ENCODE measurements around the gene STARD10. TPM values are rescaled to one million over a fixed set of nuclear protein-coding genes. Genes with fewer than 3 reads are reported as not detected.

Gene STARD10
- total RNA-seq, 1 experiment from 2014 or later: 58.4 TPM

GRCh38 chr11:72784662-72785061 lies 9.2 kb downstream of the STARD10 start:
- H3K27me3 ChIP-seq (ENCODE audit: insufficient read depth, low read length): no peaks in the 10 kb centered on the region
- no peak overlapping the region for H3K4me2 ChIP-seq (ENCODE audit: low read length)
- no peak overlapping the region for H2AFZ ChIP-seq (ENCODE audit: low read depth, low read length, poor library complexity, severe bottlenecking)
- H3K9ac ChIP-seq (ENCODE audit: low read length): no peak overlapping the region
- ATAC-seq (no peak), DNase-seq (ENCODE audit: low read depth, low spot score) (no peak)
- no peaks in the 10 kb centered on the region for H3K79me2 ChIP-seq (ENCODE audit: insufficient read depth, low read length)
- ChIA-PET POLR2A (no interaction called here), RAD21 (ENCODE audit: low non-redundant PET in 1 of 2, low total read pairs in 2 of 2, uncharacterized antibody in 2 of 2, unreplicated experiment in 2 of 2) (no interaction called here), CTCF (no interaction called here)
- no peaks in the 10 kb centered on the region for H3K9me3 ChIP-seq (ENCODE audit: control insufficient read depth in 1 of 2, insufficient read depth in 1 of 2, low read depth in 1 of 2, low read length in 2 of 2)
- H3K27ac ChIP-seq (ENCODE audit: low read depth, low read length): no peak overlapping the region
- TF ChIP-seq RAD21 (IDR thresholded peaks at IDR 0.05; ENCODE audit: low read depth) (no peak), EZH2 (IDR thresholded peaks at IDR 0.05) (no peak), EGR1 (IDR thresholded peaks at IDR 0.05; ENCODE audit: low read depth) (no peak), CEBPB (IDR thresholded peaks at IDR 0.05; ENCODE audit: low read depth) (no peak), SIN3A (IDR thresholded peaks at IDR 0.05; ENCODE audit: low read depth) (no peak), FOSL1 (IDR thresholded peaks at IDR 0.05; ENCODE audit: low read depth) (no peak), POLR2A (IDR thresholded peaks at IDR 0.05; ENCODE audit: borderline replicate concordance, extremely low read depth, insufficient read depth, insufficient read length) (no peak), YY1 (IDR thresholded peaks at IDR 0.05; ENCODE audit: extremely low read depth, insufficient replicate concordance, low read depth, low read length) (no peak), ZFX (IDR thresholded peaks at IDR 0.05) (no peak), EZH2phosphoT487 (IDR thresholded peaks at IDR 0.05; ENCODE audit: borderline replicate concordance) (no peak), ZNF274 (IDR thresholded peaks at IDR 0.05; ENCODE audit: low read depth, low read length) (no peak), ELF1 (IDR thresholded peaks at IDR 0.05; ENCODE audit: borderline replicate concordance, low read depth) (no peak)
- TF ChIP-seq, protein P1, sequence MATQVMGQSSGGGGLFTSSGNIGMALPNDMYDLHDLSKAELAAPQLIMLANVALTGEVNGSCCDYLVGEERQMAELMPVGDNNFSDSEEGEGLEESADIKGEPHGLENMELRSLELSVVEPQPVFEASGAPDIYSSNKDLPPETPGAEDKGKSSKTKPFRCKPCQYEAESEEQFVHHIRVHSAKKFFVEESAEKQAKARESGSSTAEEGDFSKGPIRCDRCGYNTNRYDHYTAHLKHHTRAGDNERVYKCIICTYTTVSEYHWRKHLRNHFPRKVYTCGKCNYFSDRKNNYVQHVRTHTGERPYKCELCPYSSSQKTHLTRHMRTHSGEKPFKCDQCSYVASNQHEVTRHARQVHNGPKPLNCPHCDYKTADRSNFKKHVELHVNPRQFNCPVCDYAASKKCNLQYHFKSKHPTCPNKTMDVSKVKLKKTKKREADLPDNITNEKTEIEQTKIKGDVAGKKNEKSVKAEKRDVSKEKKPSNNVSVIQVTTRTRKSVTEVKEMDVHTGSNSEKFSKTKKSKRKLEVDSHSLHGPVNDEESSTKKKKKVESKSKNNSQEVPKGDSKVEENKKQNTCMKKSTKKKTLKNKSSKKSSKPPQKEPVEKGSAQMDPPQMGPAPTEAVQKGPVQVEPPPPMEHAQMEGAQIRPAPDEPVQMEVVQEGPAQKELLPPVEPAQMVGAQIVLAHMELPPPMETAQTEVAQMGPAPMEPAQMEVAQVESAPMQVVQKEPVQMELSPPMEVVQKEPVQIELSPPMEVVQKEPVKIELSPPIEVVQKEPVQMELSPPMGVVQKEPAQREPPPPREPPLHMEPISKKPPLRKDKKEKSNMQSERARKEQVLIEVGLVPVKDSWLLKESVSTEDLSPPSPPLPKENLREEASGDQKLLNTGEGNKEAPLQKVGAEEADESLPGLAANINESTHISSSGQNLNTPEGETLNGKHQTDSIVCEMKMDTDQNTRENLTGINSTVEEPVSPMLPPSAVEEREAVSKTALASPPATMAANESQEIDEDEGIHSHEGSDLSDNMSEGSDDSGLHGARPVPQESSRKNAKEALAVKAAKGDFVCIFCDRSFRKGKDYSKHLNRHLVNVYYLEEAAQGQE (IDR thresholded peaks at IDR 0.05; ENCODE audit: low read depth): no peak
- TF ChIP-seq, protein P2, sequence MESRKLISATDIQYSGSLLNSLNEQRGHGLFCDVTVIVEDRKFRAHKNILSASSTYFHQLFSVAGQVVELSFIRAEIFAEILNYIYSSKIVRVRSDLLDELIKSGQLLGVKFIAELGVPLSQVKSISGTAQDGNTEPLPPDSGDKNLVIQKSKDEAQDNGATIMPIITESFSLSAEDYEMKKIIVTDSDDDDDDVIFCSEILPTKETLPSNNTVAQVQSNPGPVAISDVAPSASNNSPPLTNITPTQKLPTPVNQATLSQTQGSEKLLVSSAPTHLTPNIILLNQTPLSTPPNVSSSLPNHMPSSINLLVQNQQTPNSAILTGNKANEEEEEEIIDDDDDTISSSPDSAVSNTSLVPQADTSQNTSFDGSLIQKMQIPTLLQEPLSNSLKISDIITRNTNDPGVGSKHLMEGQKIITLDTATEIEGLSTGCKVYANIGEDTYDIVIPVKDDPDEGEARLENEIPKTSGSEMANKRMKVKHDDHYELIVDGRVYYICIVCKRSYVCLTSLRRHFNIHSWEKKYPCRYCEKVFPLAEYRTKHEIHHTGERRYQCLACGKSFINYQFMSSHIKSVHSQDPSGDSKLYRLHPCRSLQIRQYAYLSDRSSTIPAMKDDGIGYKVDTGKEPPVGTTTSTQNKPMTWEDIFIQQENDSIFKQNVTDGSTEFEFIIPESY (IDR thresholded peaks at IDR 0.05; ENCODE audit: extremely low read depth, insufficient replicate concordance, low read length): no peak
- TF ChIP-seq, protein P3, sequence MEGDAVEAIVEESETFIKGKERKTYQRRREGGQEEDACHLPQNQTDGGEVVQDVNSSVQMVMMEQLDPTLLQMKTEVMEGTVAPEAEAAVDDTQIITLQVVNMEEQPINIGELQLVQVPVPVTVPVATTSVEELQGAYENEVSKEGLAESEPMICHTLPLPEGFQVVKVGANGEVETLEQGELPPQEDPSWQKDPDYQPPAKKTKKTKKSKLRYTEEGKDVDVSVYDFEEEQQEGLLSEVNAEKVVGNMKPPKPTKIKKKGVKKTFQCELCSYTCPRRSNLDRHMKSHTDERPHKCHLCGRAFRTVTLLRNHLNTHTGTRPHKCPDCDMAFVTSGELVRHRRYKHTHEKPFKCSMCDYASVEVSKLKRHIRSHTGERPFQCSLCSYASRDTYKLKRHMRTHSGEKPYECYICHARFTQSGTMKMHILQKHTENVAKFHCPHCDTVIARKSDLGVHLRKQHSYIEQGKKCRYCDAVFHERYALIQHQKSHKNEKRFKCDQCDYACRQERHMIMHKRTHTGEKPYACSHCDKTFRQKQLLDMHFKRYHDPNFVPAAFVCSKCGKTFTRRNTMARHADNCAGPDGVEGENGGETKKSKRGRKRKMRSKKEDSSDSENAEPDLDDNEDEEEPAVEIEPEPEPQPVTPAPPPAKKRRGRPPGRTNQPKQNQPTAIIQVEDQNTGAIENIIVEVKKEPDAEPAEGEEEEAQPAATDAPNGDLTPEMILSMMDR (IDR thresholded peaks at IDR 0.05 in 2 of 3, conservative IDR thresholded peaks at IDR 0.05 in 1 of 3; ENCODE audit: borderline replicate concordance in 1 of 3, insufficient read depth in 1 of 3, low read depth in 2 of 3, low read length in 2 of 3): no peak
- no peaks in the 10 kb centered on the region for H4K20me1 ChIP-seq (ENCODE audit: insufficient read depth)
- no TSS peak for BruUV-seq (replicated peaks)
- no peaks in the 10 kb centered on the region for H3K9me2 ChIP-seq (ENCODE audit: insufficient read depth)
- peaks cover 18 to 48% of the 10 kb centered on the region in 2 experiments for H3K4me1 ChIP-seq (ENCODE audit: control insufficient read depth in 1 of 2, insufficient read depth in 2 of 2, low read length in 2 of 2)
- H3K4me3 ChIP-seq (replicated peaks in 1 of 2; ENCODE audit: low read depth in 1 of 2, low read length in 2 of 2): no peak overlapping the region
- intact Hi-C loops (cut with micrococcal nuclease): no loop called here
- no peaks in the 10 kb centered on the region for H3K36me3 ChIP-seq (ENCODE audit: control insufficient read depth in 1 of 2, insufficient read depth in 2 of 2, low read length in 2 of 2)

All from HCT116 (cell line).